ENCODE data around the gene NMNAT2. TPM values are rescaled to one million over a fixed set of nuclear protein-coding genes. Genes with fewer than 3 reads are reported as not detected.
A peak's percentile ranks its signal among the peaks of the same experiment; 100 is the strongest.

NMNAT2 gene
- total RNA-seq, 2 donors from 2014 or later: not detected

GRCh38 chr1:183346276-183346732, 71.9 kb downstream of the NMNAT2 start:
- no peak for DNase-seq
- H3K27me3 Mint-ChIP-seq (ENCODE audit: low read depth): peaks cover 21% of the 10 kb centered on the region
- H3K9me3 Mint-ChIP-seq: no peaks in the 10 kb centered on the region
- no peaks in the 10 kb centered on the region for H3K4me1 Mint-ChIP-seq (ENCODE audit: low read depth)
- no peaks in the 10 kb centered on the region for H3K36me3 Mint-ChIP-seq (ENCODE audit: insufficient read depth in 2 of 2)
- no peak overlapping the region for H3K4me3 Mint-ChIP-seq
- no peak for ATAC-seq (replicated peaks in 1 of 2)
- H3K27ac Mint-ChIP-seq: no peak overlapping the region

DNA sequence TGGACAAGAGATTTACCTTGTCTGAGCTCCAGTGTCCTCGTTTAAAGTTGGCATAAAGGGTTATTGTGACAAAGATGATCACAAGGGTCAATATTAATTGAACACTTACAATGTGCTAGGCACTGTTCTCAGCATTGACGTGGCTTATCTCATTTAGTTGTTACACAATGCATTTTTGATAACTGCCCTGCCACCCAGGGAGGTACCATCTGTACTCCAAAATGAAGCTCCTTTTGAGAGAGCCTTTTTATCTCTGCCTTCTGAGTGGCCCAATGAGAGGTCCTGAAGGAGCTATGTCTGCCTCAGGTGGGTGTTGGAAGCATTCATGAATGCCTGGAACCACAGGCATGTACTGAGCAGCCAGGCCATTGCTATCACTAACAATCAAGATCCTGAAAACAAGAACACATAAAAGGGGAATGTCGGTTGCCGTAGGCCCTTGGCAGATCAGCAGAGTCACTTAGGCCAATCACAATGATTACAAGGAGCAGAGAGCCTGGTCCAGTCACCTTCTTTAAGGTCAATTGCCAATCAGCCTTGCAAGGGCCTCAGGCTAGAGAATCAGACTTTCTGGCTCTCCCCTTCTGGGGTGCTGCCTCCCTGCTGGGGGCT, 78.5 kb downstream of the NMNAT2 start:
- no peak overlapping the region for H3K27ac Mint-ChIP-seq
- no peaks in the 10 kb centered on the region for H3K4me1 Mint-ChIP-seq (ENCODE audit: low read depth)
- H3K9me3 Mint-ChIP-seq: no peaks in the 10 kb centered on the region
- H3K36me3 Mint-ChIP-seq (ENCODE audit: insufficient read depth in 2 of 2): no peaks in the 10 kb centered on the region
- H3K4me3 Mint-ChIP-seq: no peak overlapping the region
- H3K27me3 Mint-ChIP-seq (ENCODE audit: low read depth): peaks cover 6% of the 10 kb centered on the region
- ATAC-seq (replicated peaks in 1 of 2) (no peak), DNase-seq (no peak)

- DNase-seq: no peak
- Mint-ChIP-seq H3K27ac (no peak overlapping the region), H3K27me3 (ENCODE audit: low read depth) (peaks cover 33% of the 10 kb centered on the region), H3K9me3 (no peaks in the 10 kb centered on the region), H3K4me1 (ENCODE audit: low read depth) (no peaks in the 10 kb centered on the region), H3K4me3 (no peak overlapping the region), H3K36me3 (ENCODE audit: insufficient read depth in 2 of 2) (no peaks in the 10 kb centered on the region)
- no peak for ATAC-seq (replicated peaks in 1 of 2)
Observed at GRCh38 chr1:183331091-183331742, 87.0 kb downstream of the NMNAT2 start.

DNA sequence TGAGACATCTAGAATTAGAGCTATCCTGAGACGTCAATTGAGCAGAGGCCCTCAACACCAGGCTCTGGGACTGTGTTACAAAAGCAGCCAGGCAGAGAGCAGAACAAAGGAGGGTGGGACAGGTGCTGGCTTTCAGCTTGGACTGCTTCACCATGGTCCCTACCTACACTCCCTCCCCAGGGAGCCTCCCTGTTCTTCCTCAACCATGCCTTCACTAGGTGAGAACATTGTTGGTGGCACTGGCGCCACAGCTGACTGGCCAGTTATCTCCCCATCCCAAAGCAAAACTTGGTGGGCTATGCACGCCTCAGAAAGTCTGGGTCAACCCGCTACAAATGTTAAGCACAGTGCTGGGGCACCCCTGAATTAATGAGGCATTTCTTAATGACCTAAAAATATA, 87.8 kb downstream of the NMNAT2 start:
- Mint-ChIP-seq H3K4me3 (no peak overlapping the region), H3K9me3 (no peaks in the 10 kb centered on the region), H3K36me3 (ENCODE audit: insufficient read depth in 2 of 2) (no peaks in the 10 kb centered on the region), H3K27ac (no peak overlapping the region), H3K4me1 (ENCODE audit: low read depth) (no peaks in the 10 kb centered on the region), H3K27me3 (ENCODE audit: low read depth) (peaks cover 33% of the 10 kb centered on the region)
- ATAC-seq (replicated peaks in 1 of 2): no peak
- DNase-seq: no peak

GRCh38 chr1:183328371-183328770, 89.8 kb downstream of the NMNAT2 start:
- no peaks in the 10 kb centered on the region for H3K36me3 Mint-ChIP-seq (ENCODE audit: insufficient read depth in 2 of 2)
- H3K4me1 Mint-ChIP-seq (ENCODE audit: low read depth): peaks cover 7% of the 10 kb centered on the region
- peaks cover 33% of the 10 kb centered on the region for H3K27me3 Mint-ChIP-seq (ENCODE audit: low read depth)
- no peak overlapping the region for H3K27ac Mint-ChIP-seq
- H3K4me3 Mint-ChIP-seq: no peak overlapping the region
- DNase-seq (no peak), ATAC-seq (replicated peaks in 1 of 2) (no peak)
- H3K9me3 Mint-ChIP-seq: no peaks in the 10 kb centered on the region

DNA sequence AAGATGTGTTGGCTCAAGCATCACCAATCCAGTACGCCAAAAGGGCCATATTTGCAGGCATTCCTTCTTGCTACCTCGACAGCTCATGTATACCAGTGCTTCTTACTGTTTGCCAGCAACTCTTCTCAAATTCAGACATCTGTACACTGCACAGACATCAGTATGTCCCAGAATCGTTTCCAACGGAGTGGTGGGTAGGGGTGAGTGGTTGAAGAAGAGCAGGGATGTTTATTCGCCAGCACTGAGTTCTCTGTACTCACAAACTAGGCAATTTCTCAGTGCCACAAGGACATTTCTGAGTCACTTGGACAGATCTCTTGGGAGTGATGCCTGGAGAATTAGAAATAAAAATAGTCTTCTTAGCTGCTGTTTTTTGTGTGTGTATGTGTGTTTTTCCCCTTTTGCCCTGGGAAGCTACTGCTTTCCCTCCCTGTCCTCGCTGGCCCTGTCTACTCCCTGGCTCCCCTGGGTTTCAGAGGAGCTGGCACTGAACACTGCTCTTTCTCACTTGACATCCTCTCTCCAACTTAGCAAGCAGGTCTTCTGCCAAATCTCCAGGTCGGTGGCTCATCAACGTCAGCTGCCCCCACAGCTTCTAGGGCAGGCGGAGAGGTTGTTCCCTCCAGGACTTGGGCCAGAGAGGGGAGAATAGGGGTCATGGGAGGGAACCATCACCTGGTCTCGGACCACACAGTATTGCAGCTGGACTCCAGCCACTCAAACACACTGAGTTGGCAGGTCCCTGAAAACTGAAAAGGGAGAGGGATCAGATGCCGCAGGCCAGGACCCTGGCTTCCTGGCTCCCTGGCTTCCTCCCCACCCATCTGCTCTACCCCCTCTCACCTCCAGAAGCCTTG, 90.5 kb downstream of the NMNAT2 start:
- DNase-seq (no peak), ATAC-seq (replicated peaks in 1 of 2) (no peak)
- Mint-ChIP-seq H3K27me3 (ENCODE audit: low read depth) (peaks cover 33% of the 10 kb centered on the region), H3K4me3 (no peak overlapping the region), H3K36me3 (ENCODE audit: insufficient read depth in 2 of 2) (no peaks in the 10 kb centered on the region), H3K4me1 (ENCODE audit: low read depth) (peaks cover 7% of the 10 kb centered on the region), H3K27ac (no peak overlapping the region), H3K9me3 (no peaks in the 10 kb centered on the region)

DNA sequence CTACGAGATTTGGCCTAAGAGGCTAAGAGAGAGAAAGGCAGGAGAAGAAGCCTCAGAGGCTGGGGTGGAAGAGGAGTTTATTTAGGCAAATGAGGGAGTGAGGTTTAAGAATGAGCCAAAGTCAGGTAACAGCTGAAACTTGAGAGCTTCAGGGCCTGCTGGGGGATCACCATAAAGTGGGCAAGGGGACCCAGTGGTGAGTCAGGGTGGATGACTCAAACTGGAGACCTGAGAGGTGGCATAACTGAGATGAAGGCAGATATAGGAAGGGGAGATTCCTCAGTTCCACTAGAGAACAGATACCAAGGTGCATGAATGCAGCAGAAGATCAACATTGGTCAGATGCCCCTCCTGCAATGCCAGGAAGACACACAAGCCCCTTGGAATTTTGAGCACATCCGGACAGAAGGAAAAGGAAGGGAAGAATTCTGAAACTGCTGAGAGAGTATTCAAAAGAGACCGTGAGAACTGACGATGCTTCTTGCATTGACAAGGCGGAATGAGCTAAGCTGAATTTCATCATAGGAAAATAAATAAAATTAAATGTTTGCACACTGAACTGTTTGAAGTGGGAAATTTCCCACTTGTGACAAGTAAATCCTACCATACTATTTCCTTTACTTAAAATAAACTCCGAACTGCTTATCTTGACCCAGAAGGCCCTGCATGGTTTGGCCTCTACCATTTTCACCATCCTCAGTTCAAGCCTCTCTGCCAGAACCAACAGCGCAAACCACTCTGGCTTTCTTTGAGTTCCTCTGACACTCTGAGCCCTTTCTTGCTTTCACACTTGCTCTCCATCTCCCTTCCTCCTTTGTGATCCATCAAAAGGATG, 94.1 kb downstream of the NMNAT2 start:
- Mint-ChIP-seq H3K4me3 (no peak overlapping the region), H3K9me3 (no peaks in the 10 kb centered on the region), H3K27me3 (ENCODE audit: low read depth) (peaks cover 17% of the 10 kb centered on the region), H3K4me1 (ENCODE audit: low read depth) (peaks cover 7% of the 10 kb centered on the region), H3K27ac (no peak overlapping the region), H3K36me3 (ENCODE audit: insufficient read depth in 2 of 2) (no peaks in the 10 kb centered on the region)
- peak; percentile 67 to 81 for ATAC-seq (replicated peaks in 1 of 2)
- DNase-seq: peak in 1 of 2 donors; percentile 14

DNA sequence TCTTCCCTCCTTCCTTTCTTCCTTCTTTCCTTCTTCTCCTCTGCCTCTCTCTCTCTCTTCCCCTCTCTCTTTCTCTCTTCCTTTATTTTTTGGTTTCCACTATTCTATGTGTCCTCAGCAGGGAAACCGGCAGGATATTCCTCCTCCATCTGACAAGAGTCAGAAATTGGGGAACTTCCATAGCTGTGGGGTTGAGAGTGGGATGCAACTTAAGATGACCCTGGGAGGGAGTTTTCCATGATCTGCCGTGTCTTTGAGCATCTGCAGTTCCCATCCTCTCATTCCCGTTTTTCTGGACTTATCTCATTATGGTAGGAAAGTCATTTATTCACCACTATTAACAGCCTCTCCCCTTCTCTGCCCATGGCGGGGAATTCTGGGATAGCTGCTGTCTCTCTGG, 98.6 kb downstream of the NMNAT2 start:
- H3K27ac Mint-ChIP-seq: no peak overlapping the region
- no peaks in the 10 kb centered on the region for H3K36me3 Mint-ChIP-seq (ENCODE audit: insufficient read depth in 2 of 2)
- H3K9me3 Mint-ChIP-seq: no peaks in the 10 kb centered on the region
- DNase-seq (no peak), ATAC-seq (replicated peaks in 1 of 2) (no peak)
- peaks cover 11% of the 10 kb centered on the region for H3K27me3 Mint-ChIP-seq (ENCODE audit: low read depth)
- no peak overlapping the region for H3K4me3 Mint-ChIP-seq
- peaks cover 7% of the 10 kb centered on the region for H3K4me1 Mint-ChIP-seq (ENCODE audit: low read depth)

GRCh38 chr1:183319051-183319450, 99.1 kb downstream of the NMNAT2 start:
- DNase-seq: no peak
- Mint-ChIP-seq H3K4me1 (ENCODE audit: low read depth) (peaks cover 6% of the 10 kb centered on the region), H3K4me3 (no peak overlapping the region), H3K36me3 (ENCODE audit: insufficient read depth in 2 of 2) (no peaks in the 10 kb centered on the region), H3K9me3 (no peaks in the 10 kb centered on the region), H3K27me3 (ENCODE audit: low read depth) (peaks cover 11% of the 10 kb centered on the region), H3K27ac (no peak overlapping the region)
- no peak for ATAC-seq (replicated peaks in 1 of 2)

DNA sequence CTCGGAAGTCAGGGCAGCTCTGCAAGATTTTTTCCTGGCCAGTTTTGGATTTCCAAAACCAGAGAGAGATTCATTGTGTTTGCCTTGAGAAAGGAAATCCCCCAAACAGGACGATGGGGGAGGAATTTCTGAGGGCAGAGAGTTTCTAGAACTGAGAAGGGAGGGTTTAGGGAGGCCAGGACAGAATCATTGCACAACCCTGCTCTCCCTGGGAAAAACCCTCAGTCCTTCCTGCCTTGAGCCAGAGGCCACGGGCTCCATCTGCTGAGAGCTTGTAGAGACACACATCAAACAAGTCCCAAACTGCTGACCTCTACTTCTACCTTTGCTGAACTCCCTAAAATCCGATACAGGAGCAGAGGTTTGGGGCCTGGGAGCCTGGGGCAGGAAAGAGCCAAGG, 99.7 kb downstream of the NMNAT2 start:
- no peak for ATAC-seq (replicated peaks in 1 of 2)
- H3K4me1 Mint-ChIP-seq (ENCODE audit: low read depth): peaks cover under 1% of the 10 kb centered on the region

DNA sequence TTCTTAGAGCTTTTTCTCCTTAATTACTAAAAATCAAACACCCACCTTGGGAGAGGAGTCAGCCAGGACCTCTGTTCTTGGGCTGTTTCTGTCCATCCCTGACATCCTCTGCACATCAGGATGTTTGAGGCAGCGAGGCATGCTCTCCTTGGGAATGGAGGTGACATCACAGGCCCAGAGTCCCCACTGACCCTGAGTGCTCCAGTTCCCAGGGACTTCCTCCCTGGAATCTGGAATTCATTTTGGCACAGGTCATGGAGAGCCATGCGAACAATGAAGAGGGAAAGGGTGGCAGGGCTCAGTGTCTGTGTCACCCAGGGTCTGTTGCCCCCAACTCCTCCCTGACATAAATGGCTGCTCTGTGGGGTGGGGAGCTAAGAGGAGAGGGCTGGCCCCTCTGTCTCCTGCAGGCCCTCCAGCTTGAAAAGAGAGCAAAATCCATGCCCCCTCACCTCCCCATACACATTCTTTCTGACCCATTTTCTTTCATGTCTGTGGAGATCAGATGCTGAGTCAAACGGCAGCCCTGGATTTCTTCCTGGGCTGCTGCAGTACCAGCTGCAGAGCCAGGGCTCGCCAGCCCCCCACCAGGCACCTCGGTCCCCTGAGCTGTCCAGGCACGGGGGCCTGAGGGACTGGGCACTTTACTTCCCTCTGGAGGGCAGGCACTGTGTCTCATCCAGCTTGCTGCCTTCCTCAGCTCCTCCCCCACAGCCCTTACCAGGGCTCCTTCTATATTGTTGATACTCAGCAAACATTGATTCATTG, 102.0 kb downstream of the NMNAT2 start:
- Mint-ChIP-seq H3K4me3 (no peak overlapping the region), H3K27ac (no peak overlapping the region), H3K36me3 (ENCODE audit: insufficient read depth in 2 of 2) (no peaks in the 10 kb centered on the region), H3K9me3 (no peaks in the 10 kb centered on the region), H3K27me3 (ENCODE audit: low read depth) (peaks cover 11% of the 10 kb centered on the region), H3K4me1 (ENCODE audit: low read depth) (peaks cover 6% of the 10 kb centered on the region)
- DNase-seq (no peak), ATAC-seq (replicated peaks in 1 of 2) (no peak)

More for the DNA sequence above, 99.7 kb downstream of the NMNAT2 start:
- Mint-ChIP-seq H3K4me3 (no peak overlapping the region), H3K27ac (no peak overlapping the region), H3K36me3 (ENCODE audit: insufficient read depth in 2 of 2) (no peaks in the 10 kb centered on the region), H3K27me3 (ENCODE audit: low read depth) (peaks cover 11% of the 10 kb centered on the region), H3K9me3 (no peaks in the 10 kb centered on the region)
- no peak for DNase-seq

GRCh38 chr1:183313063-183313462, 105.1 kb downstream of the NMNAT2 start:
- H3K4me3 Mint-ChIP-seq: no peak overlapping the region
- ATAC-seq (replicated peaks in 1 of 2) (no peak), DNase-seq (no peak)
- H3K9me3 Mint-ChIP-seq: no peaks in the 10 kb centered on the region
- no peak overlapping the region for H3K27ac Mint-ChIP-seq
- peaks cover 17% of the 10 kb centered on the region for H3K4me1 Mint-ChIP-seq (ENCODE audit: low read depth)
- H3K36me3 Mint-ChIP-seq (ENCODE audit: insufficient read depth in 2 of 2): no peaks in the 10 kb centered on the region
- peaks cover 7% of the 10 kb centered on the region for H3K27me3 Mint-ChIP-seq (ENCODE audit: low read depth)
